H9 (cell line): ENCODE measurements around the gene DYRK1A. TPM values are rescaled to one million over a fixed set of nuclear protein-coding genes. Genes with fewer than 3 reads are reported as not detected.

Source experiments
- DNase-seq: peaks from one replicate; pipeline ENCODE4 v3.0.0-alpha.2; 2017
- H2AFZ ChIP-seq: one replicate; pipeline ENCODE4 v1.6.1; 2013; ENCODE audit warnings: mild to moderate bottlenecking, low read length, control low read depth, moderate library complexity
- H2AK5ac ChIP-seq: 2 replicates; pipeline ENCODE4 v1.6.1; 2013; ENCODE audit warnings: low read length, control low read depth, mixed read lengths; ENCODE audit not compliant: insufficient read length
- H2BK120ac ChIP-seq: one replicate; pipeline ENCODE4 v1.6.1; 2013; ENCODE audit warnings: low read depth, mild to moderate bottlenecking, low read length, control low read depth, inconsistent platforms; ENCODE audit not compliant: poor library complexity, severe bottlenecking
- H2BK12ac ChIP-seq: 2 replicates; pipeline ENCODE4 v1.6.1; 2013; ENCODE audit warnings: low read length, control low read depth, mixed read lengths, low read depth; ENCODE audit not compliant: insufficient read length
- H2BK15ac ChIP-seq: 2 replicates; pipeline ENCODE4 v1.6.1; 2013; ENCODE audit warnings: low read depth, low read length, control low read depth
- H2BK20ac ChIP-seq: one replicate; pipeline ENCODE4 v1.6.1; 2013; ENCODE audit warnings: low read depth, mild to moderate bottlenecking, low read length, control low read depth, inconsistent platforms; ENCODE audit not compliant: poor library complexity, severe bottlenecking
- H2BK5ac ChIP-seq: 2 replicates; pipeline ENCODE4 v1.6.1; 2013; ENCODE audit warnings: low read length, control low read depth, mixed read lengths; ENCODE audit not compliant: insufficient read length
- H3K14ac ChIP-seq: 2 replicates; pipeline ENCODE4 v1.6.1; 2013; ENCODE audit warnings: low read length, control low read depth; ENCODE audit not compliant: insufficient read depth
- H3K18ac ChIP-seq: 2 replicates; pipeline ENCODE4 v1.6.1; 2013; ENCODE audit warnings: low read depth, mild to moderate bottlenecking, mixed read lengths, low read length, control low read depth; ENCODE audit not compliant: insufficient read length
- H3K23ac ChIP-seq: 2 replicates; pipeline ENCODE4 v1.6.1; 2013; ENCODE audit warnings: low read length, control low read depth, mixed read lengths, low read depth; ENCODE audit not compliant: insufficient read length
- H3K23me2 ChIP-seq: 2 replicates; pipeline ENCODE4 v1.6.1; 2013; ENCODE audit warnings: low read depth, mild to moderate bottlenecking, mixed read lengths, low read length, control low read depth; ENCODE audit not compliant: insufficient read length, poor library complexity, severe bottlenecking
- H3K27ac ChIP-seq: 2 replicates; pipeline ENCODE4 v1.5.1; 2013; ENCODE audit warnings: low read length, control low read depth, mixed read lengths, low read depth; ENCODE audit not compliant: insufficient read length
- H3K27me3 ChIP-seq: 2 replicates; pipeline ENCODE4 v1.6.1; 2013; ENCODE audit warnings: low read length, control low read depth, inconsistent platforms; ENCODE audit not compliant: insufficient read depth
- H3K4ac ChIP-seq: 2 replicates; pipeline ENCODE4 v1.6.1; 2013; ENCODE audit warnings: low read depth, mild to moderate bottlenecking, control low read depth, inconsistent platforms, low read length, moderate library complexity
- H3K4me1 ChIP-seq: 2 replicates; pipeline ENCODE4 v1.6.1; 2013; ENCODE audit warnings: low read length, control low read depth, inconsistent platforms; ENCODE audit not compliant: insufficient read depth
- H3K4me2 ChIP-seq: 2 replicates; pipeline ENCODE4 v1.6.1; 2013; ENCODE audit warnings: low read length, control low read depth, mixed read lengths; ENCODE audit not compliant: insufficient read length, insufficient read depth
- H3K56ac ChIP-seq: 2 replicates; pipeline ENCODE4 v1.6.1; 2013; ENCODE audit warnings: low read depth, mild to moderate bottlenecking, mixed read lengths, low read length, control low read depth; ENCODE audit not compliant: insufficient read length
- H3K79me1 ChIP-seq: 2 replicates; pipeline ENCODE4 v1.6.1; 2013; ENCODE audit warnings: low read depth, mild to moderate bottlenecking, moderate library complexity, low read length, control low read depth, inconsistent platforms; ENCODE audit not compliant: insufficient read depth, poor library complexity, severe bottlenecking
- H3K79me2 ChIP-seq: 2 replicates; pipeline ENCODE4 v1.6.1; 2013; ENCODE audit warnings: low read length, control low read depth, inconsistent platforms; ENCODE audit not compliant: insufficient read depth
- H3K9ac ChIP-seq: 2 replicates; pipeline ENCODE4 v1.6.1; 2013; ENCODE audit warnings: low read length, control low read depth, mixed read lengths; ENCODE audit not compliant: insufficient read length; ENCODE audit errors: extremely low read depth
- H3K9me3 ChIP-seq: one replicate; pipeline ENCODE4 v1.6.1; 2013; ENCODE audit warnings: low read depth, low read length, inconsistent platforms; ENCODE audit not compliant: control insufficient read depth
- H3T11ph ChIP-seq: one replicate; pipeline ENCODE4 v1.6.1; 2013; ENCODE audit warnings: mild to moderate bottlenecking, low read length, control low read depth, inconsistent platforms
- H4K20me1 ChIP-seq: one replicate; pipeline ENCODE4 v1.6.1; 2013; ENCODE audit not compliant: control insufficient read depth, insufficient read length, insufficient read depth
- H4K5ac ChIP-seq: 2 replicates; pipeline ENCODE4 v1.6.1; 2013; ENCODE audit warnings: low read depth, mild to moderate bottlenecking, mixed read lengths, low read length, control low read depth; ENCODE audit not compliant: insufficient read length
- H4K8ac ChIP-seq: replicated peaks from 2 replicates; pipeline ENCODE4 v1.6.1; 2013; ENCODE audit warnings: low read length, control low read depth, mixed read lengths, low read depth; ENCODE audit not compliant: insufficient read length
- H4K91ac ChIP-seq: 2 replicates; pipeline ENCODE4 v1.6.1; 2013; ENCODE audit warnings: low read depth, mild to moderate bottlenecking, moderate library complexity, mixed read lengths, low read length, control low read depth; ENCODE audit not compliant: insufficient read length
- H3K27ac Mint-ChIP-seq, 3 experiments: 2 replicates in 2 of 3; 3 replicates in 1 of 3; pipeline ENCODE4 v1.8.0; 2020 to 2021; ENCODE audit warnings: mixed read lengths in 3 of 3, mild to moderate bottlenecking in 1 of 3, moderate library complexity in 1 of 3
- H3K27me3 Mint-ChIP-seq: 2 replicates; pipeline ENCODE4 v1.8.0; 2021; ENCODE audit warnings: low read depth, mild to moderate bottlenecking, moderate library complexity, mixed read lengths
- H3K36me3 Mint-ChIP-seq, 3 experiments: 2 replicates in 2 of 3; 3 replicates in 1 of 3; pipeline ENCODE4 v1.8.0; 2020 to 2021; ENCODE audit warnings: low read depth in 3 of 3, mixed read lengths in 3 of 3; ENCODE audit not compliant: insufficient read depth in 1 of 3
- H3K4me1 Mint-ChIP-seq, 2 experiments: 2 replicates each; pipeline ENCODE4 v1.8.0; 2020; ENCODE audit warnings: mixed read lengths in 2 of 2
- H3K4me3 Mint-ChIP-seq, 2 experiments: 2 replicates in 1 of 2; 3 replicates in 1 of 2; pipeline ENCODE4 v1.8.0; 2020 to 2021; ENCODE audit warnings: mild to moderate bottlenecking in 2 of 2, mixed read lengths in 2 of 2, moderate library complexity in 1 of 2
- H3K9me3 Mint-ChIP-seq, 2 experiments: 2 replicates in 1 of 2; 3 replicates in 1 of 2; pipeline ENCODE4 v1.8.0; 2020; ENCODE audit warnings: mild to moderate bottlenecking in 2 of 2, mixed read lengths in 2 of 2, moderate library complexity in 1 of 2
- CTCF ChIP-seq: fragments of 200-600 bp; sonication (generic); conservative IDR thresholded peaks from 3 replicates; pipeline ENCODE4 v1.8.0; 2021; ENCODE audit warnings: antibody characterized with exemption, mild to moderate bottlenecking
- WGBS: extraction: QIAGEN DNeasy Blood & Tissue Kit; methylation state at CpG from one replicate; pipeline ENCODE4 v1.1.7; 2013; ENCODE audit warnings: missing lambda C conversion rate, low lambda C conversion rate, mixed read lengths; ENCODE audit not compliant: insufficient read length; ENCODE audit errors: extremely low coverage; 5-methylcytosine and 5-hydroxymethylcytosine counted together
- total RNA-seq: library from RNA; stranded (reverse); gene quantifications from 2 replicates; pipeline ENCODE4 v1.2.1, GENCODE V29; 2021

The DYRK1A gene
- total RNA-seq, 1 experiment from 2014 or later, result 73.6 TPM

GRCh38 chr21:37337831-37338230 is 28.7 kb upstream of the DYRK1A start:
- H2BK15ac ChIP-seq, result no peak overlapping the region
- DNase-seq, result no peak
- no peaks in the 10 kb centered on the region for H3K27me3 ChIP-seq
- H3K4me2 ChIP-seq, result no peak overlapping the region
- no peaks in the 10 kb centered on the region for H4K20me1 ChIP-seq
- no peak overlapping the region for H2AFZ ChIP-seq
- no peak overlapping the region for H3T11ph ChIP-seq
- H3K9me3 ChIP-seq, result no peaks in the 10 kb centered on the region
- Mint-ChIP-seq H3K27me3 (peaks cover 1% of the 10 kb centered on the region; the same call in 1 of the 2 replicates), H3K4me3 (no peak overlapping the region), H3K36me3 (peaks cover 0 to 2% (median 0%) of the 10 kb centered on the region in 3 experiments; a peak in 1 of 7 replicates), H3K4me1 (peaks cover 7 to 10% of the 10 kb centered on the region in 2 experiments), H3K9me3 (peaks cover 0 to 3% of the 10 kb centered on the region in 2 experiments; a peak in 1 of 5 replicates), H3K27ac (no peak overlapping the region)
- no peaks in the 10 kb centered on the region; the same call in 1 of the 2 replicates for H3K4me1 ChIP-seq
- no peak overlapping the region for H3K4ac ChIP-seq
- H3K79me1 ChIP-seq, result no peaks in the 10 kb centered on the region
- no peak overlapping the region for H4K8ac ChIP-seq
- H3K23ac ChIP-seq, result no peak overlapping the region
- H4K5ac ChIP-seq, result no peak overlapping the region
- no peak for TF ChIP-seq CTCF
- no peak overlapping the region for H2BK12ac ChIP-seq
- no peaks in the 10 kb centered on the region for H3K23me2 ChIP-seq
- H2BK5ac ChIP-seq, result no peak overlapping the region
- no peak overlapping the region for H2AK5ac ChIP-seq
- no peaks in the 10 kb centered on the region for H3K79me2 ChIP-seq
- H3K27ac ChIP-seq, result no peak overlapping the region
- H3K56ac ChIP-seq, result no peak overlapping the region
- no peak overlapping the region for H3K18ac ChIP-seq
- no peak overlapping the region for H2BK20ac ChIP-seq
- H2BK120ac ChIP-seq, result no peak overlapping the region
- no CpG with 5 or more reads among the region's 2 CpGs for WGBS
- H3K9ac ChIP-seq, result no peak overlapping the region
- no peak overlapping the region for H4K91ac ChIP-seq
- H3K14ac ChIP-seq, result no peak overlapping the region
